Nephron progenitor cell (in vitro differentiated cells): ENCODE data around the gene ARMC12.

Experiments used
- DNase-seq: peaks from one replicate; pipeline ENCODE4 v3.0.0; 2021
- H3K27ac Mint-ChIP-seq: 2 replicates; pipeline ENCODE4 v1.8.0; 2021; ENCODE audit warnings: mild to moderate bottlenecking, moderate library complexity, mixed read lengths
- H3K27me3 Mint-ChIP-seq: 2 replicates; pipeline ENCODE4 v1.8.0; 2021; ENCODE audit warnings: mild to moderate bottlenecking, low read depth, mixed read lengths; ENCODE audit not compliant: poor library complexity
- H3K36me3 Mint-ChIP-seq: 2 replicates; pipeline ENCODE4 v1.8.0; 2021; ENCODE audit warnings: low read depth, mixed read lengths
- H3K4me1 Mint-ChIP-seq: 2 replicates; pipeline ENCODE4 v1.8.0; 2021; ENCODE audit warnings: mixed read lengths
- H3K4me3 Mint-ChIP-seq: 2 replicates; pipeline ENCODE4 v1.8.0; 2021; ENCODE audit warnings: mild to moderate bottlenecking, moderate library complexity, mixed read lengths
- H3K9me3 Mint-ChIP-seq: 2 replicates; pipeline ENCODE4 v1.8.0; 2021; ENCODE audit warnings: mild to moderate bottlenecking, moderate library complexity, mixed read lengths
- CTCF ChIP-seq: fragments of 200-600 bp; sonication (generic); IDR thresholded peaks from 2 replicates; pipeline ENCODE4 v1.5.0; 2021; ENCODE audit warnings: antibody characterized with exemption

ARMC12 gene

GRCh38 chr6:35765739-35766138 is 28.9 kb downstream of the ARMC12 start:
- no peak for DNase-seq
- Mint-ChIP-seq H3K27me3 (peaks cover 60% of the 10 kb centered on the region), H3K4me1 (peaks cover 15% of the 10 kb centered on the region), H3K4me3 (no peak overlapping the region), H3K27ac (no peak overlapping the region), H3K9me3 (no peaks in the 10 kb centered on the region), H3K36me3 (no peaks in the 10 kb centered on the region)
- TF ChIP-seq CTCF = no peak

- Mint-ChIP-seq H3K4me3 (no peak overlapping the region), H3K4me1 (peaks cover 26% of the 10 kb centered on the region), H3K36me3 (no peaks in the 10 kb centered on the region), H3K27me3 (peaks cover 32% of the 10 kb centered on the region), H3K9me3 (no peaks in the 10 kb centered on the region), H3K27ac (no peak overlapping the region)
- TF ChIP-seq CTCF = no peak
- no peak for DNase-seq
Observed at GRCh38 chr6:35769211-35769610, 32.4 kb downstream of the ARMC12 start.

- Mint-ChIP-seq H3K4me3 (no peak overlapping the region), H3K9me3 (no peaks in the 10 kb centered on the region), H3K27me3 (peaks cover 16% of the 10 kb centered on the region), H3K4me1 (peaks cover 29% of the 10 kb centered on the region), H3K36me3 (no peaks in the 10 kb centered on the region), H3K27ac (no peak overlapping the region)
- DNase-seq = no peak
- TF ChIP-seq CTCF = no peak
Observed at GRCh38 chr6:35771343-35771627, 34.5 kb downstream of the ARMC12 start.

GRCh38 chr6:35774116-35774794 is 37.4 kb downstream of the ARMC12 start:
- DNase-seq = no peak
- Mint-ChIP-seq H3K4me3 (no peak overlapping the region), H3K4me1 (peaks cover 39% of the 10 kb centered on the region), H3K27me3 (peaks cover 29% of the 10 kb centered on the region), H3K36me3 (no peaks in the 10 kb centered on the region), H3K27ac (no peak overlapping the region), H3K9me3 (no peaks in the 10 kb centered on the region)
- TF ChIP-seq CTCF = no peak

GRCh38 chr6:35775031-35775430 is 38.2 kb downstream of the ARMC12 start:
- no peak for TF ChIP-seq CTCF
- Mint-ChIP-seq H3K27me3 (peaks cover 26% of the 10 kb centered on the region), H3K27ac (no peak overlapping the region), H3K36me3 (no peaks in the 10 kb centered on the region), H3K4me1 (peaks cover 39% of the 10 kb centered on the region), H3K4me3 (no peak overlapping the region), H3K9me3 (no peaks in the 10 kb centered on the region)
- DNase-seq = no peak
